ENCODE measurements around the gene PSEN1. TPM values are rescaled to one million over a fixed set of nuclear protein-coding genes. Genes with fewer than 3 reads are reported as not detected.

Gene PSEN1
- total and polyA plus RNA-seq, 9 donors, result 27.4 to 36.1 (median 31.0) TPM

DNA sequence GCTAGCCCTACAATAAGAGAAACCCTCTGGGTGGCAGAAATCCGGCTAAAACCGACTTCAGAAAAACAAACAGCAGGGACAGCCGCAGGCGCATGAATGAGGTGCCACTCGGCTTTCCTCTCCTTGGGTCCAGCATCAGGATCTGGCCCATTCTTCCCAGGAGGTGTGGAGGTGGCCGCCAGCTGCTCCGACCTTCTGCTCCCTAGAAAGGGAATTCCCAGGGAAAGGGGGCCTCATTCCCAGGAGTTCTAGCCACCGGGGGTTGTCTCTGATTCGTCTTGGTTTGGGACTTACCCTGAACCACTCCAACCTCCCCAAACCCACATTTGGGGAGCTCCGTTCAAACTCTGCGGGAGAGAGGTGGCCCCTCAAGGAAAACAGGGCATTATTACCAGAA, 114.0 kb downstream of the PSEN1 start:
- no peaks in the 10 kb centered on the region for H3K36me3 ChIP-seq (ENCODE audit: control insufficient read depth, insufficient read depth, low read length)
- peaks cover 18% of the 10 kb centered on the region for H3K27me3 ChIP-seq (ENCODE audit: control insufficient read depth, insufficient read depth, low read length)
- 88% methylated on average over 5 of the region's 11 CpGs for WGBS (ENCODE audit: insufficient coverage)
- H3K4me3 ChIP-seq (ENCODE audit: low read length), result no peak overlapping the region
- H3K27ac ChIP-seq (ENCODE audit: low read length), result no peak overlapping the region
- no peaks in the 10 kb centered on the region for H3K9me3 ChIP-seq (replicated peaks; ENCODE audit: control insufficient read depth, low read depth, low read length)
- H3K4me1 ChIP-seq (ENCODE audit: control insufficient read depth, insufficient read depth, low read length), result peaks cover 5% of the 10 kb centered on the region
- DNase-seq, result no peak

DNA sequence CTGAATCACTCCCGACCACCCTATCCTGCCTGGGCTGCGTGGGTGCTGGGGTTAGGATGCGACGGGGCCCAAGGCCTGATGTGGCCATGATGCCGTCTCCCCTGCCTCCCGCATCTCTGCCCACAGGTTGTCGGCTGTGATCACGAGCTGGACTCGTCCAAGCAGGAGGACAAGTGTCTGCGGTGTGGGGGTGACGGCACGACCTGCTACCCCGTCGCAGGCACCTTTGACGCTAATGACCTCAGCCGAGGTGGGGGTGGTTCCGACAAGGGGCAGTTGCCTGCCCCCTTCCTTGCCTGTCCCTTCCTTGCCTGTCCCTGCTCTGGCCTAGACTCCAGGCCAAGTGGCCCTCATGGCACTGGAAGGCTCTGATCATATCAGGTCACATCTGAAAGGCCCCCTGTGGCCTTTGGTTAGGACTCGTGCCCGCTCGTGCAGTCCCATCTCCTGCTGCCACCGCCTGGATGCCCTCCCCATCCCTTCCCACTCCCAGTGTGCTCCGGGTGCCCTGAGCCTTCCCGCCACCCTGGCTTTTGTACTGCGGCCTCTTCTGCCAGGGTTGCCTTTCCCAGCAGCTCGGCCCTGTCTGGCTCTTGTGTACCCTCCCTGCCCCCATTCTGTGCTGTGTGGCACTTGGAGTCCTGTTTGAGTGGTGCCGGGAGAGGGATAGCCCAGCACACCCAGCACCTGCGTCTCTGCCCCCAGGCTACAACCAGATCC, 114.6 kb downstream of the PSEN1 start:
- Histone ChIP-seq H3K9me3 (replicated peaks; ENCODE audit: control insufficient read depth, low read depth, low read length) (no peaks in the 10 kb centered on the region), H3K4me1 (ENCODE audit: control insufficient read depth, insufficient read depth, low read length) (no peaks in the 10 kb centered on the region), H3K36me3 (ENCODE audit: control insufficient read depth, insufficient read depth, low read length) (no peaks in the 10 kb centered on the region), H3K27ac (ENCODE audit: low read length) (no peak overlapping the region), H3K4me3 (ENCODE audit: low read length) (no peak overlapping the region), H3K27me3 (ENCODE audit: control insufficient read depth, insufficient read depth, low read length) (peaks cover 11% of the 10 kb centered on the region)
- no peak for DNase-seq
- WGBS (ENCODE audit: insufficient coverage), result 87% methylated on average over 26 of the region's 27 CpGs

DNA sequence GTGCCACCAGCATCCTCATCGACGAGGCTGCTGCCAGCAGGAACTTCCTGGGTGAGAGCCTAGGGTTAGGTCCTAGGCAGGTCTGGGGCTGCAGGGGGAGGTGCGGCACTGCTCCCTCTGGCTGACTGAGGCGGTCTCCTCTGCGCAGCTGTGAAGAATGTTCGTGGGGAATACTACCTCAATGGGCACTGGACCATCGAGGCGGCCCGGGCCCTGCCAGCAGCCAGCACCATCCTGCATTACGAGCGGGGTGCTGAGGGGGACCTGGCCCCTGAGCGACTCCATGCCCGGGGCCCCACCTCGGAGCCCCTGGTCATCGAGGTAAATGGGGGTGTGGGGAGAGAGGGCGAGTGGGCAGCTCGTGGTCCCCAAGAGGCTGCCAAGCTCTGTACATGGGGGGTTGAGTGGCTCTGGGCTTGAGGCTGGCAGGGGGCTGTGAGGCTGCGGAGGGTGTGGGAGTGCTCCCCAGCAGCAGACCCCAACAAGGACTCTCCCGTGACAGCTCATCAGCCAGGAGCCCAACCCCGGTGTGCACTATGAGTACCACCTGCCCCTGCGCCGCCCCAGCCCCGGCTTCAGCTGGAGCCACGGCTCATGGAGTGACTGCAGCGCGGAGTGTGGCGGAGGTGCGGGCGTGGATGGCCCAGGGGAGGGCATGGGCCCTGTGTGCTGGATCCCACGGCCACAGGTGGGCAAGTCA, 115.4 kb downstream of the PSEN1 start:
- Histone ChIP-seq H3K4me3 (ENCODE audit: low read length) (no peak overlapping the region), H3K27ac (ENCODE audit: low read length) (no peak overlapping the region), H3K36me3 (ENCODE audit: control insufficient read depth, insufficient read depth, low read length) (no peaks in the 10 kb centered on the region), H3K27me3 (ENCODE audit: control insufficient read depth, insufficient read depth, low read length) (peaks cover 4% of the 10 kb centered on the region), H3K4me1 (ENCODE audit: control insufficient read depth, insufficient read depth, low read length) (no peaks in the 10 kb centered on the region), H3K9me3 (replicated peaks; ENCODE audit: control insufficient read depth, low read depth, low read length) (no peaks in the 10 kb centered on the region)
- WGBS (ENCODE audit: insufficient coverage), result 92% methylated on average over 20 of the region's 30 CpGs
- no peak for DNase-seq

DNA sequence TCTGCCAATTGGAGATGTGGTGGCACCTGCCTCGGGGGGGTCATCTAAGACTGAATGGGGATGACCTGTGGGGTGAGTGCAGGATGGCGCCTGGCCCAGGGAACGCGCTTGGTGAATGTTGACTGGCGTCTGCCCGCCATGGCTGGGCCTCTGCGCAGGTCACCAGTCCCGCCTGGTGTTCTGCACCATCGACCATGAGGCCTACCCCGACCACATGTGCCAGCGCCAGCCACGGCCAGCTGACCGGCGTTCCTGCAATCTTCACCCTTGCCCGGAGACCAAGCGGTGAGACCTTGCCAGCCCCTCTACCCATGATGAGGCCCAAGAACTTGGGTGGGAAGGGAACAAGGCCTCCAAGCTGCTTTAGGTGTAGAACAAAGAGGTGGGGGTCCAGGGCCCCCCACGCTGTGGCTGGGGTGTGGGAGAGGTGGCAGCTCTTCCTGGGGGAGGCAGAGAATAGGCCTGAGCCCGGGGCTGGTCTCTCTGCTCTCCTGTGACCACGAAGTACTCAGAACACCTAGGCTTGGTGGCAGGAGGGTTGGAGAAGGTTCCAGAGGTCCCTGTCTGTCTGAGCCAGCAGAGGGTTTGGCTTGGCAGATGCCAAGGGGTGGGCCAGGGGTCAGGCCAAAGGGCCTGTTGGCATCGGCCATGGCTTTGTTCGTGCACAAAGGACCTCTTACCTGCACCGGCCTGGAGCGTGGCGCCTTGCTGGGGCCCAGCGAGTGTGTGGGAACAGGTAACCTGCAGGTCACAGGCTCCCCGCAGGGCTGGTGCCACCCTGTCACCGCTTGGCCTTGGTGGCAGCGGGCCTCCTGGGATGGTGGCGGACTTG, 116.4 kb downstream of the PSEN1 start:
- Histone ChIP-seq H3K4me1 (ENCODE audit: control insufficient read depth, insufficient read depth, low read length) (no peaks in the 10 kb centered on the region), H3K27ac (ENCODE audit: low read length) (no peak overlapping the region), H3K36me3 (ENCODE audit: control insufficient read depth, insufficient read depth, low read length) (no peaks in the 10 kb centered on the region), H3K27me3 (ENCODE audit: control insufficient read depth, insufficient read depth, low read length) (no peaks in the 10 kb centered on the region), H3K4me3 (ENCODE audit: low read length) (no peak overlapping the region), H3K9me3 (replicated peaks; ENCODE audit: control insufficient read depth, low read depth, low read length) (no peaks in the 10 kb centered on the region)
- DNase-seq, result no peak
- 86% methylated on average over 21 of the region's 29 CpGs for WGBS (ENCODE audit: insufficient coverage)

DNA sequence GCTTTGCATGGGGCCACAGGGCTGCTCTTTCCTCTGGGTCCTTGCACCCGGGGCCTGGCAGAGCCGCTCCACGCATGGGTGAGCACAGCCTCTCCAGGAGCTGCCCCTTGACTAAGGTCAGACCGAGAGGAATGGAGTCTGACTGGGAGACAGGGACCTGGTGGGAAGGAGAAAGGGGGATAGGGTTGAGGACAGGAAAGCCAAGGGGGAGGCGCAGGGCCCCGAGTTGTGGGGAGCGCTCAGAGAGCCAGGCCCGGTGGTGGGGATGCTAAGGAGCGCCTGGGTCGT, 117.0 kb downstream of the PSEN1 start:
- WGBS (ENCODE audit: insufficient coverage), result 81% methylated on average over 8 of the region's 10 CpGs
- Histone ChIP-seq H3K36me3 (ENCODE audit: control insufficient read depth, insufficient read depth, low read length) (no peaks in the 10 kb centered on the region), H3K27me3 (ENCODE audit: control insufficient read depth, insufficient read depth, low read length) (no peaks in the 10 kb centered on the region), H3K27ac (ENCODE audit: low read length) (no peak overlapping the region), H3K4me3 (ENCODE audit: low read length) (no peak overlapping the region), H3K4me1 (ENCODE audit: control insufficient read depth, insufficient read depth, low read length) (no peaks in the 10 kb centered on the region), H3K9me3 (replicated peaks; ENCODE audit: control insufficient read depth, low read depth, low read length) (no peaks in the 10 kb centered on the region)
- no peak for DNase-seq

DNA sequence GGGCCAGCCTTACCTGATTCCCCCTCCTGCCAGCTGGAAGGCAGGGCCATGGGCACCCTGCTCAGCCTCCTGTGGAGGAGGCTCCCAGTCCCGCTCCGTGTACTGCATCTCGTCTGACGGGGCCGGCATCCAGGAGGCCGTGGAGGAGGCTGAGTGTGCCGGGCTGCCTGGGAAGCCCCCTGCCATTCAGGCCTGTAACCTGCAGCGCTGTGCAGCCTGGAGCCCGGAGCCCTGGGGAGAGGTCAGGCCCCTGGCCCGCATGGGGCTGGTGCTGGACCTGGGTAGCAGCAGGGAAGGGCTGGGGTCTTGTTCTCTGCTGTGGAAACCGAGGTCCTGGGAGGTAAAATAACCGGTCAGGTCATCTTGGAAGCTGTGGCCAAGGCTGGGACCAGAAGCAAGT, 117.4 kb downstream of the PSEN1 start:
- Histone ChIP-seq H3K4me1 (ENCODE audit: control insufficient read depth, insufficient read depth, low read length) (no peaks in the 10 kb centered on the region), H3K9me3 (replicated peaks; ENCODE audit: control insufficient read depth, low read depth, low read length) (no peaks in the 10 kb centered on the region), H3K4me3 (ENCODE audit: low read length) (no peak overlapping the region), H3K27me3 (ENCODE audit: control insufficient read depth, insufficient read depth, low read length) (no peaks in the 10 kb centered on the region), H3K27ac (ENCODE audit: low read length) (no peak overlapping the region), H3K36me3 (ENCODE audit: control insufficient read depth, insufficient read depth, low read length) (no peaks in the 10 kb centered on the region)
- DNase-seq, result no peak
- 85% methylated on average over 12 of the region's 12 CpGs for WGBS (ENCODE audit: insufficient coverage)

DNA sequence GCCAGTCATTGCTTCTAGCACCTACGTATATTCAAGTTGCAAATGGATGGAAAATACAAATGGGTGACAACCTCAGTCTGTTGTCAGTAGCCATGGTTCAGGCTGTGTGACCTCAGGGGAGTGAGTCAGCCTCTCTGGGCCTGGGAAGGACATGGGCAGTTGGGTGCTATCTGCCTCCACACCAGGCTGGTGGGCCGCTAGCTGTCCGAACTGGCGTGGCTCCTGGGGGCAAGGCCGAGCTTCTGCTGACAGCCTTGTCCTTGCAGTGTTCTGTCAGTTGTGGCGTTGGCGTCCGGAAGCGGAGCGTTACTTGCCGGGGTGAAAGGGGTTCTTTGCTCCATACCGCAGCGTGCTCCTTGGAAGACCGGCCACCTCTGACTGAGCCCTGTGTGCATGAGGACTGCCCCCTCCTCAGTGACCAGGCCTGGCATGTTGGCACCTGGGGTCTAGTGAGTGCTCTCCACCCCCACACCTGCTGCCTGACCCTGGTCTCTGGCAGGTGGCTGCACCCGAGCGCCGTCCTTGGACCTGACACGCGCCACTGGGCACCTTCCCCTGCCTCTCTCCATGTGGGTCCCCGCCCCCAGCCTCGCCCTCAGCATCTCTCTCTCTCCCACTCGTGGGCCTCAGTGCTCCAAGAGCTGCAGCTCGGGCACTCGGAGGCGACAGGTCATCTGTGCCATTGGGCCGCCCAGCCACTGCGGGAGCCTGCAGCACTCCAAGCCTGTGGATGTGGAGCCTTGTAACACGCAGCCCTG, 118.1 kb downstream of the PSEN1 start:
- no peaks in the 10 kb centered on the region for H3K4me1 ChIP-seq (ENCODE audit: control insufficient read depth, insufficient read depth, low read length)
- WGBS (ENCODE audit: insufficient coverage), result 91% methylated on average over 26 of the region's 28 CpGs
- H3K27me3 ChIP-seq (ENCODE audit: control insufficient read depth, insufficient read depth, low read length), result no peaks in the 10 kb centered on the region
- H3K9me3 ChIP-seq (replicated peaks; ENCODE audit: control insufficient read depth, low read depth, low read length), result no peaks in the 10 kb centered on the region
- no peaks in the 10 kb centered on the region for H3K36me3 ChIP-seq (ENCODE audit: control insufficient read depth, insufficient read depth, low read length)
- H3K4me3 ChIP-seq (ENCODE audit: low read length), result no peak overlapping the region
- H3K27ac ChIP-seq (ENCODE audit: low read length), result no peak overlapping the region
- no peak for DNase-seq

DNA sequence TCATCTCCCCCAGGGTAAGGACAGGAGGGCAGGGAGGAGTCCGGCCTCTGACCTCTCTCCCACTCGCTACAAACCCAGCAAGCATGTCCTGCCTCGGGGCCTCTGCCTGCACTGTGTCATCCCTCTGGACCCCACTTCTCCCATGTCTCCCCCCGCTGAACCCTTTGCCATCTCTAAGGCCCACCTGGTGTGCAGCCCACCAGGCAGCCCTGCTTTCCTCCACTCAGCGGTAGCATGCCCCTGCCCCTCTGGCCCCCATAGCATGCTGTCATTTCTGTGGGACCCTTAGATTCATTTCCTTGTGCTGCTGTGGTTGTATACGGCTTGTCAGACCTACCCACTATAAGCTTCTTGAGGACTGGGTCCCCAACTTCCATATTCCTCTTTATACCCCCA, 118.7 kb downstream of the PSEN1 start:
- no peak overlapping the region for H3K4me3 ChIP-seq (ENCODE audit: low read length)
- no peak overlapping the region for H3K27ac ChIP-seq (ENCODE audit: low read length)
- no peaks in the 10 kb centered on the region for H3K36me3 ChIP-seq (ENCODE audit: control insufficient read depth, insufficient read depth, low read length)
- H3K4me1 ChIP-seq (ENCODE audit: control insufficient read depth, insufficient read depth, low read length), result no peaks in the 10 kb centered on the region
- no peaks in the 10 kb centered on the region for H3K9me3 ChIP-seq (replicated peaks; ENCODE audit: control insufficient read depth, low read depth, low read length)
- no peaks in the 10 kb centered on the region for H3K27me3 ChIP-seq (ENCODE audit: control insufficient read depth, insufficient read depth, low read length)
- 76% methylated on average over 5 of the region's 6 CpGs for WGBS (ENCODE audit: insufficient coverage)
- DNase-seq, result no peak

DNA sequence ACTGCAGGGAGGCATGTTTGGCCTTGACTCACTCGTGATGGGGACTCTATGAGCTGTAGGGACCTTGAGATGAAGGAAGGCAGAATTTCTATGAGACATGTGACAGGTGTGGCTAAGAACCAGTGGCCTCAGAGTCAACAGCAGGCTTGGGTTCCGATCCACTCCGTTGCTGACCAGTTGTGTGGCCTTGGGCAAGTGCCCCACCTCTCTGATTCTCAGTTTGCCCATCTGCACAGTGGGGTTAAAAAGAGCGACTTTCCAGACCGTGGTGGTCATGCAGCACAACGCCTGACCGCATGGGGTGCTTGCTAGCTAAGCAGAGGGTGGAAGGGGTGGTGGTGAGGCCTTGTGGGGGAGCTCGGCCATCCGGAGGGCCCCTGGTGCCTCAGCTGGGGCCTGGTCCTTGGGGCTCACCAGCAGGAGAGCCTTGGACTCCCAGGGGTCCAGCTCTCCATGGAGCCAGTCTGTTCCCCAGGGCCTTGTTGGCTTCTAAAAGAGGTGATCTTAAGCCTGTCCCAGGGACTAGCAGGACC, 119.5 kb downstream of the PSEN1 start:
- Histone ChIP-seq H3K27me3 (ENCODE audit: control insufficient read depth, insufficient read depth, low read length) (no peaks in the 10 kb centered on the region), H3K4me3 (ENCODE audit: low read length) (no peak overlapping the region), H3K36me3 (ENCODE audit: control insufficient read depth, insufficient read depth, low read length) (no peaks in the 10 kb centered on the region), H3K27ac (ENCODE audit: low read length) (no peak overlapping the region), H3K9me3 (replicated peaks; ENCODE audit: control insufficient read depth, low read depth, low read length) (no peaks in the 10 kb centered on the region), H3K4me1 (ENCODE audit: control insufficient read depth, insufficient read depth, low read length) (no peaks in the 10 kb centered on the region)
- 82% methylated on average over 9 of the region's 9 CpGs for WGBS (ENCODE audit: insufficient coverage)
- no peak for DNase-seq
